22Rv1 (cell line): ENCODE data around the gene SARDH.

Source experiments
- ZFX ChIP-seq: fragments of 450-650 bp; IDR thresholded peaks from 2 replicates; pipeline ENCODE4 v1.6.1; 2017; ENCODE audit warnings: antibody characterized with exemption, borderline replicate concordance
- TF ChIP-seq, protein P1 (sequence below): fragments of 450-650 bp; IDR thresholded peaks from 2 replicates; pipeline ENCODE4 v1.5.1; 2017; ENCODE audit warnings: mild to moderate bottlenecking

DNA sequence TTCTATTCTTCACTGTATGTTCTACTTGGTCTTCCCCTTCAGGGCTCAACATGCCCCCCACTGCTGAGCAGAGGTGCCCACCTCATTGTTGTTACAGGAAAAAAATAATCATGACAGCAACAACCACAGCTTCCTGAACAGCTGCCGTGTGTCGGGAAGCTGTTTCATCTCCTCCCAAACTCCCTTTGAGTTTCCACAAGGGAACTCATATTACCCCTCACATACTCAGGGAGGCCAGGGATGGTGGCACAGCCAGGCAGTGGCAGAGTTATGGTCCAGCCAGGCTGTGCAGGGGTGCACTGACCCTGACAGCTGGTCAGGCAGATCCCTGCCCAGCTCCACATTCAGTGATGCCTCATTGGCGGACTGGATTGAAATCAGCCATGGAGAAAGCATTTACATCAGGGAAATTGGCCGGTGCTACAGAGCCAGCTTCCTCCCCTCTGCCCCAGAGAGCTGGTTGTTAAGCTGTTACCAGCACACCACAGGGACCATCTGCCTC is 37.3 kb downstream of the SARDH start:
- TF ChIP-seq, protein P1, sequence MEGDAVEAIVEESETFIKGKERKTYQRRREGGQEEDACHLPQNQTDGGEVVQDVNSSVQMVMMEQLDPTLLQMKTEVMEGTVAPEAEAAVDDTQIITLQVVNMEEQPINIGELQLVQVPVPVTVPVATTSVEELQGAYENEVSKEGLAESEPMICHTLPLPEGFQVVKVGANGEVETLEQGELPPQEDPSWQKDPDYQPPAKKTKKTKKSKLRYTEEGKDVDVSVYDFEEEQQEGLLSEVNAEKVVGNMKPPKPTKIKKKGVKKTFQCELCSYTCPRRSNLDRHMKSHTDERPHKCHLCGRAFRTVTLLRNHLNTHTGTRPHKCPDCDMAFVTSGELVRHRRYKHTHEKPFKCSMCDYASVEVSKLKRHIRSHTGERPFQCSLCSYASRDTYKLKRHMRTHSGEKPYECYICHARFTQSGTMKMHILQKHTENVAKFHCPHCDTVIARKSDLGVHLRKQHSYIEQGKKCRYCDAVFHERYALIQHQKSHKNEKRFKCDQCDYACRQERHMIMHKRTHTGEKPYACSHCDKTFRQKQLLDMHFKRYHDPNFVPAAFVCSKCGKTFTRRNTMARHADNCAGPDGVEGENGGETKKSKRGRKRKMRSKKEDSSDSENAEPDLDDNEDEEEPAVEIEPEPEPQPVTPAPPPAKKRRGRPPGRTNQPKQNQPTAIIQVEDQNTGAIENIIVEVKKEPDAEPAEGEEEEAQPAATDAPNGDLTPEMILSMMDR, result no peak
- no peak for TF ChIP-seq ZFX
